Measurements from ENCODE around the gene PDZRN3.
"Not testable (repeated sequence)": the region's sequence is repeated elsewhere in the genome, so short reads cannot be mapped to it uniquely, and the experiment has no call there.

PDZRN3 gene

GRCh38 chr3:73469331-73469730, 155.4 kb downstream of the PDZRN3 start:
- 98% methylated on average over 6 of the region's 9 CpGs for WGBS (ENCODE audit: insufficient coverage)
- Histone ChIP-seq H3K4me1 (ENCODE audit: control extremely low read depth in 1 of 4, control insufficient read depth in 4 of 4, insufficient read depth in 4 of 4, low read length in 3 of 4) (no peaks in the 10 kb centered on the region), H3K27me3 (replicated peaks in 2 of 5; ENCODE audit: control insufficient read depth in 4 of 5, insufficient read depth in 5 of 5, low read length in 4 of 5) (peaks cover 0 to 82% (median 28%) of the 10 kb centered on the region in 5 experiments), H3K27ac (ENCODE audit: insufficient read depth in 1 of 2, low read depth in 1 of 2, low read length in 2 of 2, poor library complexity in 1 of 2, severe bottlenecking in 2 of 2) (no peak overlapping the region), H3K9me3 (ENCODE audit: control extremely low read depth in 1 of 5, control insufficient read depth in 4 of 5, insufficient read depth in 2 of 5, low read depth in 1 of 5, low read length in 4 of 5) (no peaks in the 10 kb centered on the region), H3K36me3 (ENCODE audit: control insufficient read depth in 4 of 4, insufficient read depth in 4 of 4, low read length in 3 of 4) (no peaks in the 10 kb centered on the region), H3K4me3 (ENCODE audit: control insufficient read depth in 1 of 7, extremely low read depth in 1 of 7, insufficient read depth in 4 of 7, low read depth in 2 of 7, low read length in 6 of 7) (no peak overlapping the region)
- CTCF ChIA-PET = no interaction called here
- no peak for DNase-seq
- POLR2A ChIA-PET = no interaction called here

DNA sequence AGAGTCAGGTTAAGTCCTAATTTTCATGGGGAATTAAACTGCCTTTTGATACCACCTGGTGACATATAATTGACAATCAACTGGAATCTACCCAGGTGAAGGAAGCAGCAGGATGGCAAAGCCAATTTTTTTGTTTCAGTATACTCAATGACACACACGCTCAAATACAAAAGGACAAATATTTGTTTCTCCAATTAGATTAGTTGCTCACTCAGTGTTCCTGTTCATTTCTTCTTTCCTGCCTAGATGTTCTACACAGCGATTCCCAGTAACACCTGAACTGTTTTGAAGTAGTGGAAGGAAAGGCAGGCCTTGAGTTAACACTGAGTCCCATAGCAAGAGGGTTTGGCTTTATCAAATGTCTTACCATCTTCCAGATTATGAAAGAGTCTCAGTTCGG, 157.5 kb downstream of the PDZRN3 start:
- Histone ChIP-seq H3K36me3 (ENCODE audit: control insufficient read depth in 4 of 4, insufficient read depth in 4 of 4, low read length in 3 of 4) (no peaks in the 10 kb centered on the region), H3K4me1 (ENCODE audit: control extremely low read depth in 1 of 4, control insufficient read depth in 4 of 4, insufficient read depth in 4 of 4, low read length in 3 of 4) (no peaks in the 10 kb centered on the region), H3K9me3 (ENCODE audit: control extremely low read depth in 1 of 5, control insufficient read depth in 4 of 5, insufficient read depth in 2 of 5, low read depth in 1 of 5, low read length in 4 of 5) (no peaks in the 10 kb centered on the region), H3K27ac (ENCODE audit: insufficient read depth in 1 of 2, low read depth in 1 of 2, low read length in 2 of 2, poor library complexity in 1 of 2, severe bottlenecking in 2 of 2) (no peak overlapping the region), H3K27me3 (replicated peaks in 2 of 5; ENCODE audit: control insufficient read depth in 4 of 5, insufficient read depth in 5 of 5, low read length in 4 of 5) (peaks cover 0 to 71% (median 14%) of the 10 kb centered on the region in 5 experiments), H3K4me3 (ENCODE audit: control insufficient read depth in 1 of 7, extremely low read depth in 1 of 7, insufficient read depth in 4 of 7, low read depth in 2 of 7, low read length in 6 of 7) (no peak overlapping the region)
- CTCF ChIA-PET = no interaction called here
- POLR2A ChIA-PET = no interaction called here
- 92% methylated on average over 2 of the region's 3 CpGs for WGBS (ENCODE audit: insufficient coverage)
- no peak for DNase-seq

DNA sequence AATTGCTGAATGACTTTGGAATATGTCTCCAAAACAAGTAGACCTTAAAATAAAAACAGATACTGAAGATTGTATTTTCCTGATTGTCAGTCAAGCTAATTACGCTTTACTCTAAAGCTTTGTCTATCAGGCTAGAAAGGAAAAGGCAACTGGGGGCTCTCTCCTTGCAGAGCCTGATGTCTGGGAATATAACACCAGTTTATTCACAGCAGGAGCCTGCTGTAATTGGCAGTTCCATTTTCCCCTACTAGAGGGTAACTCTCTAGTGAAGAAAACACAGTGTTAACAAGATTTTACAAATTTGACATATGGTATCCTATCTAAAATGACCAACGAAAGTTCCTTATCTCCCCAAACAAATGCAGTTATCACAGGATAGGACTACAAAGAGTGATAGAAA, 158.8 kb downstream of the PDZRN3 start:
- peaks cover 0 to 61% (median 8%) of the 10 kb centered on the region in 5 experiments for H3K27me3 ChIP-seq (replicated peaks in 2 of 5; ENCODE audit: control insufficient read depth in 4 of 5, insufficient read depth in 5 of 5, low read length in 4 of 5)
- no peaks in the 10 kb centered on the region for H3K4me1 ChIP-seq (ENCODE audit: control extremely low read depth in 1 of 4, control insufficient read depth in 4 of 4, insufficient read depth in 4 of 4, low read length in 3 of 4)
- H3K36me3 ChIP-seq (ENCODE audit: control insufficient read depth in 4 of 4, insufficient read depth in 4 of 4, low read length in 3 of 4) = no peaks in the 10 kb centered on the region
- no peak for DNase-seq
- H3K4me3 ChIP-seq (ENCODE audit: control insufficient read depth in 1 of 7, extremely low read depth in 1 of 7, insufficient read depth in 4 of 7, low read depth in 2 of 7, low read length in 6 of 7) = no peak overlapping the region
- WGBS (ENCODE audit: insufficient coverage) = no CpG with 5 or more reads among the region's 2 CpGs
- no peak overlapping the region for H3K27ac ChIP-seq (ENCODE audit: insufficient read depth in 1 of 2, low read depth in 1 of 2, low read length in 2 of 2, poor library complexity in 1 of 2, severe bottlenecking in 2 of 2)
- ChIA-PET CTCF (no interaction called here), POLR2A (no interaction called here)
- H3K9me3 ChIP-seq (ENCODE audit: control extremely low read depth in 1 of 5, control insufficient read depth in 4 of 5, insufficient read depth in 2 of 5, low read depth in 1 of 5, low read length in 4 of 5) = no peaks in the 10 kb centered on the region

- WGBS (ENCODE audit: insufficient coverage) = no CpG with 5 or more reads among the region's 5 CpGs
- POLR2A ChIA-PET; H3K4me3 ChIP-seq (ENCODE audit: control insufficient read depth in 1 of 7, extremely low read depth in 1 of 7, insufficient read depth in 4 of 7, low read depth in 2 of 7, low read length in 6 of 7); DNase-seq; H3K27ac ChIP-seq (ENCODE audit: insufficient read depth in 1 of 2, low read depth in 1 of 2, low read length in 2 of 2, poor library complexity in 1 of 2, severe bottlenecking in 2 of 2); H3K36me3 ChIP-seq (ENCODE audit: control insufficient read depth in 4 of 4, insufficient read depth in 4 of 4, low read length in 3 of 4); H3K9me3 ChIP-seq (ENCODE audit: control extremely low read depth in 1 of 5, control insufficient read depth in 4 of 5, insufficient read depth in 2 of 5, low read depth in 1 of 5, low read length in 4 of 5); H3K4me1 ChIP-seq (ENCODE audit: control extremely low read depth in 1 of 4, control insufficient read depth in 4 of 4, insufficient read depth in 4 of 4, low read length in 3 of 4); CTCF ChIA-PET: not testable (repeated sequence)
- peaks cover 0 to 52% (median 10%) of the 10 kb centered on the region in 5 experiments for H3K27me3 ChIP-seq (replicated peaks in 2 of 5; ENCODE audit: control insufficient read depth in 4 of 5, insufficient read depth in 5 of 5, low read length in 4 of 5)
Measured at GRCh38 chr3:73464126-73464525, 160.6 kb downstream of the PDZRN3 start.

DNA sequence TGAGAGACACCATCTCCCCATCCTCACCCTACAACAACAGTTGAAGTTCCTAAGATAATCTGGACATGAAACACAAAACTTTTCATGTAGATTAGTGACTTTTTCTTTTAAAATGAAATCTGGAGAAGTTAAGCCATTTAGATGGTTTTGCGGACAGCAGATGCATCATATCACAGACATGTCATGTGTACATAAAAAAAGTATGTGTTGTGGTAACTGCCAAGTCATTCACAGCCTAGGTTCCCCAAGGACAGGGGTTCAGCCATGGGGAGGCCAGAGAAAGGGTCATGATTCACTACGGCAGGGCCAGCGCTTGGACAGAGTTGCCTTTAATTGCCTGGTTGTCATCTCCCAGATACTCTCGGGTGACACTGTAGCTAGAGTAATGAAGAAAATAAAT, 163.2 kb downstream of the PDZRN3 start:
- CTCF ChIA-PET = no interaction called here
- no peaks in the 10 kb centered on the region for H3K9me3 ChIP-seq (ENCODE audit: control extremely low read depth in 1 of 5, control insufficient read depth in 4 of 5, insufficient read depth in 2 of 5, low read depth in 1 of 5, low read length in 4 of 5)
- no peak for DNase-seq
- 85% methylated on average over 3 of the region's 4 CpGs for WGBS (ENCODE audit: insufficient coverage)
- H3K27ac ChIP-seq (ENCODE audit: insufficient read depth in 1 of 2, low read depth in 1 of 2, low read length in 2 of 2, poor library complexity in 1 of 2, severe bottlenecking in 2 of 2) = no peak overlapping the region
- POLR2A ChIA-PET = no interaction called here
- no peaks in the 10 kb centered on the region for H3K4me1 ChIP-seq (ENCODE audit: control extremely low read depth in 1 of 4, control insufficient read depth in 4 of 4, insufficient read depth in 4 of 4, low read length in 3 of 4)
- no peak overlapping the region for H3K4me3 ChIP-seq (ENCODE audit: control insufficient read depth in 1 of 7, extremely low read depth in 1 of 7, insufficient read depth in 4 of 7, low read depth in 2 of 7, low read length in 6 of 7)
- no peaks in the 10 kb centered on the region for H3K36me3 ChIP-seq (ENCODE audit: control insufficient read depth in 4 of 4, insufficient read depth in 4 of 4, low read length in 3 of 4)
- H3K27me3 ChIP-seq (replicated peaks in 2 of 5; ENCODE audit: control insufficient read depth in 4 of 5, insufficient read depth in 5 of 5, low read length in 4 of 5) = peaks cover 0 to 41% (median 10%) of the 10 kb centered on the region in 5 experiments

DNA sequence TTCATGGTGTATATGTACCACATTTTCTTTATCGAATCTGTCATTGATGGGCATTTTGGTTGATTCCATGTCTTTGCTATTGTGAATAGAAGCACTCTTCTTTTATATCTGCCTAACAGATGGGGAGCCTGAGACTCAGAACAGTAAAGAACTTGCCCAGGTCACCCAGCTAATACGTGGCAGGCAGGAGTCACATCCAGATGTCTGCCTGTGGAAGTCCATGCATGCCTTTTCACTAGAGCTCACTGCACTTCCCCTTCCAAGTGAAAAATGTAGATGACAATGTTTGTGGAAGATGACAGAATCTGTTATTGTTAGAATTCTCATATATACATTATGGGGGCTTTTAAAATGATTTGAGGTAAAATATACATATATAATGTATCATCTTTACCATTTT, 165.0 kb downstream of the PDZRN3 start:
- ChIA-PET POLR2A (no interaction called here), CTCF (interaction anchor here (1.0 to 1.7 kb wide), 2 partner anchors 33 to 42 kb away, joined by 3 to 5 read pairs; no protein-coding TSS in a partner anchor)
- no peak overlapping the region for H3K27ac ChIP-seq (ENCODE audit: insufficient read depth in 1 of 2, low read depth in 1 of 2, low read length in 2 of 2, poor library complexity in 1 of 2, severe bottlenecking in 2 of 2)
- WGBS (ENCODE audit: insufficient coverage) = 100% methylated on average over 1 of the region's 2 CpGs
- H3K27me3 ChIP-seq (replicated peaks in 2 of 5; ENCODE audit: control insufficient read depth in 4 of 5, insufficient read depth in 5 of 5, low read length in 4 of 5) = peaks cover 0 to 24% (median 10%) of the 10 kb centered on the region in 5 experiments
- H3K36me3 ChIP-seq (ENCODE audit: control insufficient read depth in 4 of 4, insufficient read depth in 4 of 4, low read length in 3 of 4) = no peaks in the 10 kb centered on the region
- no peak for DNase-seq
- no peaks in the 10 kb centered on the region for H3K9me3 ChIP-seq (ENCODE audit: control extremely low read depth in 1 of 5, control insufficient read depth in 4 of 5, insufficient read depth in 2 of 5, low read depth in 1 of 5, low read length in 4 of 5)
- H3K4me3 ChIP-seq (ENCODE audit: control insufficient read depth in 1 of 7, extremely low read depth in 1 of 7, insufficient read depth in 4 of 7, low read depth in 2 of 7, low read length in 6 of 7) = no peak overlapping the region
- no peaks in the 10 kb centered on the region for H3K4me1 ChIP-seq (ENCODE audit: control extremely low read depth in 1 of 4, control insufficient read depth in 4 of 4, insufficient read depth in 4 of 4, low read length in 3 of 4)

GRCh38 chr3:73453666-73454065, 171.1 kb downstream of the PDZRN3 start:
- no peak for DNase-seq
- Histone ChIP-seq H3K27me3 (replicated peaks in 2 of 5; ENCODE audit: control insufficient read depth in 4 of 5, insufficient read depth in 5 of 5, low read length in 4 of 5) (peaks cover 0 to 9% (median 6%) of the 10 kb centered on the region in 5 experiments), H3K9me3 (ENCODE audit: control extremely low read depth in 1 of 5, control insufficient read depth in 4 of 5, insufficient read depth in 2 of 5, low read depth in 1 of 5, low read length in 4 of 5) (no peaks in the 10 kb centered on the region), H3K4me1 (ENCODE audit: control extremely low read depth in 1 of 4, control insufficient read depth in 4 of 4, insufficient read depth in 4 of 4, low read length in 3 of 4) (no peaks in the 10 kb centered on the region), H3K27ac (ENCODE audit: insufficient read depth in 1 of 2, low read depth in 1 of 2, low read length in 2 of 2, poor library complexity in 1 of 2, severe bottlenecking in 2 of 2) (no peak overlapping the region), H3K36me3 (ENCODE audit: control insufficient read depth in 4 of 4, insufficient read depth in 4 of 4, low read length in 3 of 4) (no peaks in the 10 kb centered on the region), H3K4me3 (ENCODE audit: control insufficient read depth in 1 of 7, extremely low read depth in 1 of 7, insufficient read depth in 4 of 7, low read depth in 2 of 7, low read length in 6 of 7) (no peak overlapping the region)
- ChIA-PET CTCF (interaction anchor here (5.5 kb wide), 1 partner anchor 49 kb away, joined by 38 read pairs; no protein-coding TSS in a partner anchor), POLR2A (no interaction called here)
- WGBS (ENCODE audit: insufficient coverage) = 93% methylated on average over 3 of the region's 4 CpGs
